Measurements from ENCODE around the gene SPATA31C1. TPM values are rescaled to one million over a fixed set of nuclear protein-coding genes. Genes with fewer than 3 reads are reported as not detected.
"Not testable (repeated sequence)": the region's sequence is repeated elsewhere in the genome, so short reads cannot be mapped to it uniquely, and the experiment has no call there.

The SPATA31C1 gene
- polyA plus RNA-seq, 3 donors = not detected

DNA sequence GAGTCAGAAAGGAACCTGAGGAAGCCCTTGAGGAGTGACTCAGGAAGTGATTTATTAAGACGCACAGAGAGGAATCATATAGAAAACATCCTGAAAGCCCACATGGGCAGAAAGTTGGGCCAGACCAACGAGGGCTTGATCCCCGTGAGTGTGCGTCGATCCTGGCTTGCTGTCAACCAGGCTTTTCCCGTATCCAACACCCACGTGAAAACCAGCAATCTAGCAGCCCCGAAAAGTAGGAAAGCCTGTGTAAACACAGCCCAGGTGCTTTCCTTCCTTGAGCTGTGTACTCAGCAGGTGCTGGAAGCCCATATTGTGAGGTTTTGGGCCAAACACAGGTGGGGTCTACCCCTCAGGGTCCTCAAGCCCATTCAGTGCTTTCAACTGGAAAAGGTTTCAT, 3.8 kb downstream of the SPATA31C1 start:
- not testable (repeated sequence) for H3K27ac ChIP-seq (ENCODE audit: low read depth, low read length)
- 36 to 80% (median 69%) methylated on average over 8 of the region's 8 CpGs for WGBS, 3 donors

DNA sequence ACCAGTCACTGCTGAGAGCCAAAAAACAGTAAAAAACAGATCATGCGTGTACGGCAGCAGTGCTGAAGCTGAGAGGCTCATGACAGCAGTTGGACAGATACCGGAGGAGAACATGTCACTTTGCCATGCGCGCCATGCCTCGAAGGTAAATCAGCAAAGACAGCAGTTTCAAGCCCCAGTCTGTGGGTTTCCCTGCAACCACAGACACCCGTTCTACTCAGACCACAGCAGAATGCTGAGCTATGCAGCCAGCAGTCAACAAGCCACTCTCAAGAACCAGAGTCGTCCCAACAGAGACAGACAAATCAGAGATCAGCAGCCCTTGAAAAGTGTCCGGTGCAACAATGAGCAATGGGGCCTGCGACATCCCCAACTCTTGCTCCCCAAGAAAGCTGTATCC, 5.2 kb downstream of the SPATA31C1 start:
- WGBS, 3 donors = 48 to 77% (median 66%) methylated on average over 8 to 10 of the region's 10 CpGs
- not testable (repeated sequence) for H3K27ac ChIP-seq (ENCODE audit: low read depth, low read length)

GRCh38 chr9:87924851-87925250, 7.1 kb downstream of the SPATA31C1 start:
- H3K27ac ChIP-seq (ENCODE audit: low read depth, low read length) = not testable (repeated sequence)
- WGBS, 3 donors = 94% methylated on average over 7 to 10 of the region's 10 CpGs

- not testable (repeated sequence) for H3K27ac ChIP-seq (ENCODE audit: low read depth, low read length)
Measured at GRCh38 chr9:87929152-87929551, 11.4 kb downstream of the SPATA31C1 start.

DNA sequence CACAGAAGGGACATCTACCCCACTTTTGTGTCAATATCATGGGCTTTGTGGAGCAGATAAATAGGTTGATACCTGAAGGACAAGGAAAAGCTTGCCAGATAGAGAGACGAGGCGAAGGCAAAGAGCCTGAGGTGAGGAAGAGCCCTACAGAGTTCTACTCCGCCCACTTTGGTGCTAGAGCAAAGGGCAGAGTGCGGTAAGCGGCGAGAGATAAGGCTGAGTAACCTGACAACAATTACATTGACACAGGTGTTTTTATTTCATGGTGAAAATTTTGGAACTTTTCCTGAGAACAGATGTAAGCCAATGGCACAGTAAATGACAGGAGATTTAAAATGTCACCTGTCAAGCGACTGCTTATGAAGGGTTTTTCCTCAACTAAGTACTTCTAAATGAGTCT, 16.7 kb downstream of the SPATA31C1 start:
- 37 to 85% (median 82%) methylated on average over 7 of the region's 7 CpGs for WGBS, 3 donors
- not testable (repeated sequence) for H3K27ac ChIP-seq (ENCODE audit: low read depth, low read length)

GRCh38 chr9:87937352-87937751, 19.6 kb downstream of the SPATA31C1 start:
- 73 to 85% (median 76%) methylated on average over 7 to 12 of the region's 12 CpGs for WGBS, 3 donors
- H3K27ac ChIP-seq (ENCODE audit: low read depth, low read length) = not testable (repeated sequence)

DNA sequence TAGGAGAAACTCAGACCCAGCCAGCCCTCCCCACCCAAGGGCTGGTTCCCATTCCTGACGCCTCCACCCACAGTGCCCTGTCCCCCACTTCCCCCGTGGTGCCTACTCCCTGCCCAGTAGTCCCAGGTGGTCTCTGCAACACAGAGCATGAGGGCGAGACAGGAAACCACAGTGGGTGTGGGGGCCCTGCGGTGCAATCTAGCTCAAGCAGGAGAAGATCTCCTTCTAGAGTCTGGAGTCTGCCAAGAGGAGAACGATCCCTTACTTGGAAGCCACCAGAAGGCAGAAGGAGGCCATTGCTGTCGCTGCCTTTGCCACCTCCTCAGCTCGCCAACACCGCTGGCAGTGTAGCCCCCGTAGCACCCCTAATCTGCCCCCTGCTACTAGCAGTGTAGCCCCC, 20.2 kb downstream of the SPATA31C1 start:
- not testable (repeated sequence) for H3K27ac ChIP-seq (ENCODE audit: low read depth, low read length)
- 54 to 91% (median 57%) methylated on average over 5 to 9 of the region's 9 CpGs for WGBS, 3 donors

- not testable (repeated sequence) for H3K27ac ChIP-seq (ENCODE audit: low read depth, low read length)
Measured at GRCh38 chr9:87938336-87938735, 20.6 kb downstream of the SPATA31C1 start.

DNA sequence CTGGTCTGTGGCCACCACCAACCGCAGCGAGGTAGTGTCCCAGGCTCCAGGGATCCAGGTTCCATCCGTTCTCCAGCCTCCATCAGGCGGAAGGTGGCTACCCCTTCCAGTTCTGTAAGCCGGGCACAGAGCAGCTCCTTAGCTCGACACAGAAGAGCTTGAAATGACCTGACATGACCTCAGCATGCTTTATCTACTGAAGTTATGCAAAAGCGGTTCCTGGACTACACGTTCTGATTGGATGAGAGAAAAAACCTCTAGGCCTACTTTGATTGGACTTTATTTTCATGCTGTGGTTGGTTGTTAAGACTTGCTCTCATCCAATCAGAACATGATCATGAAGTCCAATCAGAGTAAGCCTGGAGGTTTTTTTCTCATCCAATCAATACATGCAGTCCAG, 21.3 kb downstream of the SPATA31C1 start:
- WGBS, 3 donors = 84 to 93% (median 90%) methylated on average over 4 to 8 of the region's 8 CpGs
- H3K27ac ChIP-seq (ENCODE audit: low read depth, low read length) = not testable (repeated sequence)

More at GRCh38 chr9:87938336-87938735, 20.6 kb downstream of the SPATA31C1 start:
- 76 to 83% (median 78%) methylated on average over 4 to 11 of the region's 12 CpGs for WGBS, 3 donors

DNA sequence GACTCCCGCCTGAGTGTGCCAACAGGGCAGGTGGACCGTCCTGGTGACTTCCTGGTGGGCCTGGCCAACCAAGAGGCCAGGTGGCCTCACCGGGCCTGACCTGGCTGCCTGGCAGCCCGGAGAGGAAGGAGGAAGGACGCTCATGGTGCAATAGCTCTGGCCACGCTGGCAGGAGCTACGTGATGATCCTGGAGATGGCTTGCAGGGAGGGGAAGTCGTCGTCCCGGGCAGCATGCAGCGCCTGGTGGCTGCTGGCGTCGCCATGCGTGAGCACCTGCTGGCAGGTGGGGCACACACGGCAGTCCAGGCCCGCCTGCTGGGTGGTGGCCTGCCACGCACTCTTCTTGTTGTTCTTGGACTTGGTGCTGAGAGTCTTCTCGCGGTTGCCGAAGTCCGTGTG, 26.3 kb downstream of the SPATA31C1 start:
- H3K27ac ChIP-seq (ENCODE audit: low read depth, low read length) = no peak overlapping the region
- WGBS, 3 donors = 74 to 92% (median 75%) methylated on average over 21 of the region's 21 CpGs

GRCh38 chr9:87944682-87945081, 26.9 kb downstream of the SPATA31C1 start:
- WGBS, 3 donors = 7 to 61% (median 45%) methylated on average over 16 to 21 of the region's 21 CpGs
- H3K27ac ChIP-seq (ENCODE audit: low read depth, low read length) = no peak overlapping the region

DNA sequence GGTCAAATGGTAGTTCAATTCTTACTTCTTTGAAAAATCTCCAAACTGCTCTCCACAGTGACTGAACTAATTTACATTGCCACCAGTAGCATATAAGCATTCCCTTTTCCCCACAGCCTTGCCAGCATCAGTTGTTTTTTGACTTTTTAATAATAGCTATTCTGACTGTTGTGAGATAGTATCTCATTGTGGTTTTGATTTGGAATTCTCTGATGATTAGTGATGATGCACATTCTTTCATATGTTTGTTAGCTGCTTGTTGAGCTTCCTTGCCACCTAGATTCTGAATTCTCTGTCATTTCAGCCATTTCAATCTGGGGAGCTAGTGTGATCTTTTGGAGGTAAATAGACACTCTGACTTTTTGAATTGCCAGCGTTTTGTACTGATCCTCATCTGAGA, 32.5 kb downstream of the SPATA31C1 start:
- WGBS, 3 donors = 71 to 80% (median 75%) methylated on average over 1 of the region's 1 CpG
- no peak overlapping the region for H3K27ac ChIP-seq (ENCODE audit: low read depth, low read length)

DNA sequence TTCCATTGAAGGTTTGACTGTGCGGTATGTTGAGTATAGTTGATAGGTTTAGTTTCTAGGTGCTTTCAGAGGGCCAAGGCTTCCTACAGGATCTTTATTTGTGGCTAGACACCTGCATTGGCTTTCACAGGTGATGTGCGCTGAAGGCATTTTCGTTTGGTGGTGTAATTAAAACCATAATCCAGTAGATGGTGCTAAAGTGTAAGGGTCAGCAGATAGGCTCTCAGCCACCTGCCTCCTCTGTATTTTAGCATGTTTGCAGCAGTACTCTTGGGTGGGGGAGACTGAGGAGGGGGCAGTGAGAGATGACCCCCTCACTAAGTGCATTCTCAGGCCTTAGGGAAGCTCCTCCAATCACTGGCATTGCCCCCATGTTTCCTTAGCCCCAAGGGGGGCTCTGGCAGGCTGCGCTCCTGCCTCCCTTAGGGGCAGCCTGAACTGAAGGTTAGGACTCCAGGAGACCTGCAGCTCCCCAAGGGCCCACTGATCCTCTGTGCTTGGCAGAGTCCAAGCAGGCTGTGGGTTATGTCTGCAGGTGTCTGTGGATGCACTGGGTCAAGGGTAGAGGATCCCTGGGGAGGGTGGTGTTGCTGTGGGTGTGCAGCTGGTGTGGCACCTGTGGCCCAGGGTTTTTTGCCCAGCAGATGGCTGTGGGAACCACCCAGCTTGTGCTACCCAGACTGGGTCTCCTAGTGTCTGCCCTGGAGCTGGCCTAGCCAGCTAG, 33.2 kb downstream of the SPATA31C1 start:
- no peak overlapping the region for H3K27ac ChIP-seq (ENCODE audit: low read depth, low read length)
- WGBS, 3 donors = 60 to 76% (median 70%) methylated on average over 4 of the region's 4 CpGs

GRCh38 chr9:87954230-87954629, 36.5 kb downstream of the SPATA31C1 start:
- WGBS, 3 donors = 73 to 93% (median 85%) methylated on average over 3 of the region's 3 CpGs
- H3K27ac ChIP-seq (ENCODE audit: low read depth, low read length) = no peak overlapping the region

DNA sequence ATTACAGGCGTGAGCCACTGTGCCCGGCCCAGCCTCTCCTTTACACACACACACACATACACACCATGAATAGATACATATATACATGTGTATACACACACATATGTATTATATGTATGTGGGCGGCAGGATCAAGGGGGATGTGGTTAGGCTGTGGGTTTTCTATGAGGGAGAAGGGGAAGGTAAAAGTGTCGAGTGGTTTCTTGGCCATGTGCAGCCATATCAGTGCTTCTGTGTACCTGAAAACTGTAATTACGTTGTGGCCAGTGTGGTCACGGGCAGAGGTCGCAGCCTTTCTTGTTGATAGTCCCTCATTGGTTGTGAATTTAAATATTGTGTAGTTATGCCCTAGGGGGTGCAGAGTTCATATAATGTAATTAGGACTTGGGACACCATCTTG, 40.1 kb downstream of the SPATA31C1 start:
- H3K27ac ChIP-seq (ENCODE audit: low read depth, low read length) = no peak overlapping the region
- WGBS, 3 donors = 69 to 85% (median 83%) methylated on average over 7 of the region's 7 CpGs

GRCh38 chr9:87958591-87958990, 40.8 kb downstream of the SPATA31C1 start:
- WGBS, 3 donors = 92 to 100% (median 95%) methylated on average over 1 of the region's 1 CpG
- H3K27ac ChIP-seq (ENCODE audit: low read depth, low read length) = no peak overlapping the region

GRCh38 chr9:87959916-87960581, 42.3 kb downstream of the SPATA31C1 start:
- H3K27ac ChIP-seq (ENCODE audit: low read depth, low read length) = no peak overlapping the region
- WGBS, 3 donors = 19 to 51% (median 34%) methylated on average over 4 of the region's 4 CpGs

DNA sequence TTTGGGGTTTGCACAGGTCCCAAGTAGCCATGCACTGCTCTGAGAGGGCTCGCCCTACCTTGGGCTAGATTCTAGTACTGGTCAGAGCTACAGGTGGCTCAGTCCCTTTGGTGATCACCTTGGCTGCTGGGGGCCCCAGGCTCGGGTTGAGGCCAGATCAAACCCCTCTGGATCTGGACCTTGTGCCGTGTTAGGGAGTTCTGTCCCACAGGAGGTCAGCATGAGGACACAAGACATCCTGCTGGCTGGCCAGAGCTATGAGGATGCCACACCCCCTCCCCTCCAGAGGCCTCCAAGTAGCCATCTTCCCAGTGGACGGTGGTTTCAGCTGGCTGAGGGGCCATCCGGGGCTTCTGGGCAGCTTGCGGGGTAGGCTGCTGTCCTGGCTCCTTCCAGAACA, 46.0 kb downstream of the SPATA31C1 start:
- WGBS, 3 donors = 83 to 86% (median 84%) methylated on average over 6 of the region's 6 CpGs
- no peak overlapping the region for H3K27ac ChIP-seq (ENCODE audit: low read depth, low read length)

GRCh38 chr9:87964826-87965225, 47.1 kb downstream of the SPATA31C1 start:
- H3K27ac ChIP-seq (ENCODE audit: low read depth, low read length) = no peak overlapping the region
- WGBS, 3 donors = 66 to 83% (median 70%) methylated on average over 4 of the region's 4 CpGs

DNA sequence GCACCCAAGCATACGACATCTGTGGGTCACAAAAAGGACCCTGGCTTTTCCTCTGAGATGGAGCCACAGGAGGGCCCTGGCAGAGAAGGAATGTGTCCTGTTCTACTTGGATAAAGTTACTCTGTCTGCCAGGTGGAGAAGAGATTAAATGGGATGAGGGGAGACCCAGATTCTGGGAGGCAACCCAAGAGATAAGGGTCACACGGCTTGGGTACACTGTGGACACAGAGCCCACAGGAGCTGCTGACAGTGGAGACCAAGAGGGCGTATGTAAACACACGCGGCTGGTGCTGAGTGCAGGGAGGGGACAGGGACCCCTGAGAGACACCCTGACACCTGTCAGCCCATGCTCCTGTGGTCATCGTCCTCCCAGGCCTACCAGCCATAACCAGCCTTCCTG, 50.4 kb downstream of the SPATA31C1 start:
- WGBS, 3 donors = 76 to 92% (median 91%) methylated on average over 3 to 6 of the region's 6 CpGs
- H3K27ac ChIP-seq (ENCODE audit: low read depth, low read length) = no peak overlapping the region
